CD4-positive, alpha-beta T cell treated with Interleukin-2 at 100 ng/mL for 4 hours (primary cell): ENCODE measurements around the gene PRG3.
A peak's percentile ranks its signal among the peaks of the same experiment; 100 is the strongest.

Experiments used
- DNase-seq: peaks from one replicate; pipeline ENCODE4 v3.0.0-alpha.2; 2020; ENCODE audit warnings: low spot score

PRG3 gene

GRCh38 chr11:57359396-57359795 lies 21.6 kb downstream of the PRG3 start:
- no peak for DNase-seq

GRCh38 chr11:57358991-57359390 lies 22.0 kb downstream of the PRG3 start:
- DNase-seq, result no peak

GRCh38 chr11:57358543-57358961 lies 22.4 kb downstream of the PRG3 start:
- no peak for DNase-seq

- no peak for DNase-seq
Measured at GRCh38 chr11:57357856-57358255, 23.1 kb downstream of the PRG3 start.

- no peak for DNase-seq
Measured at GRCh38 chr11:57357310-57357709, 23.6 kb downstream of the PRG3 start.

GRCh38 chr11:57356268-57356667 lies 24.7 kb downstream of the PRG3 start:
- DNase-seq, result no peak

- DNase-seq, result no peak
Measured at GRCh38 chr11:57354699-57355098, 26.3 kb downstream of the PRG3 start.

GRCh38 chr11:57353852-57354251 lies 27.1 kb downstream of the PRG3 start:
- no peak for DNase-seq

GRCh38 chr11:57353446-57353845 lies 27.5 kb downstream of the PRG3 start:
- DNase-seq, result no peak

- no peak for DNase-seq
Measured at GRCh38 chr11:57353036-57353435, 27.9 kb downstream of the PRG3 start.

GRCh38 chr11:57349491-57350274 lies 31.3 kb downstream of the PRG3 start:
- peak; percentile 61 for DNase-seq

GRCh38 chr11:57348636-57349313 lies 32.2 kb downstream of the PRG3 start:
- DNase-seq, result no peak

GRCh38 chr11:57348052-57348451 lies 32.9 kb downstream of the PRG3 start:
- DNase-seq, result no peak

GRCh38 chr11:57347336-57347735 lies 33.6 kb downstream of the PRG3 start:
- no peak for DNase-seq

GRCh38 chr11:57345555-57346211 lies 35.3 kb downstream of the PRG3 start:
- DNase-seq, result peak; percentile 76

- DNase-seq, result no peak
Measured at GRCh38 chr11:57344826-57345225, 36.1 kb downstream of the PRG3 start.

- no peak for DNase-seq
Measured at GRCh38 chr11:57343825-57344224, 37.1 kb downstream of the PRG3 start.

GRCh38 chr11:57342702-57343101 lies 38.2 kb downstream of the PRG3 start:
- no peak for DNase-seq

- DNase-seq, result no peak
Measured at GRCh38 chr11:57341250-57341808, 39.6 kb downstream of the PRG3 start.

- no peak for DNase-seq
Measured at GRCh38 chr11:57340039-57340615, 40.8 kb downstream of the PRG3 start.

- DNase-seq, result no peak
Measured at GRCh38 chr11:57339328-57339727, 41.6 kb downstream of the PRG3 start.

- DNase-seq, result no peak
Measured at GRCh38 chr11:57338142-57338541, 42.8 kb downstream of the PRG3 start, which contains the start of gene P2RX3. Gene P2RX3 (plus strand): TSS chr11:57338352. CDS start chr11:57338551, 199 bp downstream.
